ENCODE measurements around the gene NANOGP8.

The NANOGP8 gene

GRCh38 chr15:35047528-35047927, 37.6 kb downstream of the NANOGP8 start:
- H3K36me3 ChIP-seq (ENCODE audit: control insufficient read depth, insufficient read depth, low read length) = peaks cover 2% of the 10 kb centered on the region
- no peak overlapping the region for H3K9ac ChIP-seq (ENCODE audit: low read depth, low read length)
- H3K4me1 ChIP-seq (ENCODE audit: control insufficient read depth, insufficient read depth, low read length) = no peaks in the 10 kb centered on the region
- H3K9me3 ChIP-seq (ENCODE audit: control insufficient read depth, insufficient read depth, low read length) = no peaks in the 10 kb centered on the region
- H3K4me3 ChIP-seq (ENCODE audit: low read depth, low read length) = no peak overlapping the region
- H3K27me3 ChIP-seq (ENCODE audit: control insufficient read depth, insufficient read depth, low read length) = no peaks in the 10 kb centered on the region

- Histone ChIP-seq H3K9ac (ENCODE audit: low read depth, low read length) (no peak overlapping the region), H3K4me1 (ENCODE audit: control insufficient read depth, insufficient read depth, low read length) (peaks cover 7% of the 10 kb centered on the region), H3K9me3 (ENCODE audit: control insufficient read depth, insufficient read depth, low read length) (no peaks in the 10 kb centered on the region), H3K36me3 (ENCODE audit: control insufficient read depth, insufficient read depth, low read length) (no peaks in the 10 kb centered on the region), H3K27me3 (ENCODE audit: control insufficient read depth, insufficient read depth, low read length) (no peaks in the 10 kb centered on the region), H3K4me3 (ENCODE audit: low read depth, low read length) (no peak overlapping the region)
Observed at GRCh38 chr15:35043373-35044095, 41.6 kb downstream of the NANOGP8 start.

GRCh38 chr15:35040339-35041255, 44.5 kb downstream of the NANOGP8 start:
- Histone ChIP-seq H3K9me3 (ENCODE audit: control insufficient read depth, insufficient read depth, low read length) (no peaks in the 10 kb centered on the region), H3K9ac (ENCODE audit: low read depth, low read length) (no peak overlapping the region), H3K4me1 (ENCODE audit: control insufficient read depth, insufficient read depth, low read length) (peaks cover 8% of the 10 kb centered on the region), H3K4me3 (ENCODE audit: low read depth, low read length) (no peak overlapping the region), H3K36me3 (ENCODE audit: control insufficient read depth, insufficient read depth, low read length) (no peaks in the 10 kb centered on the region), H3K27me3 (ENCODE audit: control insufficient read depth, insufficient read depth, low read length) (no peaks in the 10 kb centered on the region)

GRCh38 chr15:35038626-35039451, 46.3 kb downstream of the NANOGP8 start:
- Histone ChIP-seq H3K9ac (ENCODE audit: low read depth, low read length) (no peak overlapping the region), H3K36me3 (ENCODE audit: control insufficient read depth, insufficient read depth, low read length) (no peaks in the 10 kb centered on the region), H3K4me1 (ENCODE audit: control insufficient read depth, insufficient read depth, low read length) (peaks cover 8% of the 10 kb centered on the region), H3K9me3 (ENCODE audit: control insufficient read depth, insufficient read depth, low read length) (no peaks in the 10 kb centered on the region), H3K4me3 (ENCODE audit: low read depth, low read length) (no peak overlapping the region), H3K27me3 (ENCODE audit: control insufficient read depth, insufficient read depth, low read length) (no peaks in the 10 kb centered on the region)

Data from iPS-15b (cell line).